ENCODE measurements around the gene PIK3CB. TPM values are rescaled to one million over a fixed set of nuclear protein-coding genes. Genes with fewer than 3 reads are reported as not detected.
A peak's percentile ranks its signal among the peaks of the same experiment; 100 is the strongest.
"Not testable (repeated sequence)": the region's sequence is repeated elsewhere in the genome, so short reads cannot be mapped to it uniquely, and the experiment has no call there.

PIK3CB gene
- total RNA-seq, 1 donor from 2014 or later: 19.3 TPM

DNA sequence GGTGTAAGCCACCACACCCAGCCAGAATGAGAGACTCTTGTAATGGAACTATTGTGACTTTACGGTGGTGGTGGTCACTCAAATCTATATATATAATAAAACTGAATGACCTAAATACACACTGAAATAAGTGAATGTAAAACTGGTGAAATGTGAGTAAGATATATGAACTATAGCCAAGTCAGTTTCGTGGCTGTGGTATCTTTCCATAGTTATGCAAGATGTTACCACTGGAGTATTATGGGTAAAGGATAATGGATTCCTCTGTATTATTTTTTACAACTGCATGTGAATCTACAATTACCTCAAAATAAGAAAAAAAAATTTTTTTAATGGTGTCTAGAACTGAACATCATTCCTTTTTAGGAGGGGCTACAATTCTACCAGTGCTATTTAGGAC lies 21.9 kb downstream of the PIK3CB start:
- Mint-ChIP-seq H3K4me3 (no peak overlapping the region), H3K27ac (no peak overlapping the region), H3K9me3 (no peaks in the 10 kb centered on the region), H3K36me3 (ENCODE audit: low read depth) (peaks cover 7% of the 10 kb centered on the region), H3K4me1 (ENCODE audit: low read depth) (peaks cover 22% of the 10 kb centered on the region), H3K27me3 (ENCODE audit: insufficient read depth) (no peaks in the 10 kb centered on the region)
- intact Hi-C loops (cut with micrococcal nuclease): no loop called here
- DNase-seq (ENCODE audit: low spot score): no peak

DNA sequence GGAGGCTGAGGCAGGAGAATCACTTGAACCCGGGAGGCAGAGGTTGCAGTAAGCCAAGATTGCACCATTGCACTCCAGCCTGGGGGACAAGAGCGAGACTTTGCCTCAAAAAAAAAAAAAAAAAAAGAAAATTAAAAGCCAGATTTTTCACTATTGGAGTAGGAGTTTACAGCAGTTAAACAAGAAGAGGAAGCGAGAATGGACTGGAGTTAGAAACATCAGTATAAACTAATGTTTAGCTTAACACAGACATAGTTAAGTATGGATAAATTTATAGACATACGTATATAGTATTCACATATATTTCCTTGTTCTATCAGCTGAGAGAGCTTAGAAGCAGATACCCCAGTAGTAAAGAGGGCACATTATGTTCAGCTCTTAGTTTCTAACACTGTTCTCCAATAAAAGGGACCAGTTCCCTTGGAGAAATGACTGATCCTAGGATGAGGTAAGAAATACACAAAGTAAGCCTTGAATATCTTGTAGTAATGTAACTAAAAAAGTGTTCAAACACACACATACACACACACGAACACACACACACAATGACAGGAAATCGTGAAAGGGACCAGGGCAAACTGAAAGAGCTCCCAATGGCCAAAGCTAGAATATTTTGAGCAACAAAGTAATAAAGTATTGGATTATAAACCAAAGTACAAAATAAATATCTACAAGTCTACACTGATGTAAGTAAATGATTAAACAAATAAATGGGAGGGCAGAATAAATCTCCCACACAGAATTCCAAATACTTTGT lies 25.1 kb downstream of the PIK3CB start:
- Mint-ChIP-seq H3K36me3 (ENCODE audit: low read depth) (peaks cover 7% of the 10 kb centered on the region), H3K27ac (no peak overlapping the region), H3K27me3 (ENCODE audit: insufficient read depth) (no peaks in the 10 kb centered on the region), H3K4me1 (ENCODE audit: low read depth) (peaks cover 13% of the 10 kb centered on the region), H3K4me3 (no peak overlapping the region), H3K9me3 (no peaks in the 10 kb centered on the region)
- no peak for DNase-seq (ENCODE audit: low spot score)
- intact Hi-C loops (cut with micrococcal nuclease): no loop called here

DNA sequence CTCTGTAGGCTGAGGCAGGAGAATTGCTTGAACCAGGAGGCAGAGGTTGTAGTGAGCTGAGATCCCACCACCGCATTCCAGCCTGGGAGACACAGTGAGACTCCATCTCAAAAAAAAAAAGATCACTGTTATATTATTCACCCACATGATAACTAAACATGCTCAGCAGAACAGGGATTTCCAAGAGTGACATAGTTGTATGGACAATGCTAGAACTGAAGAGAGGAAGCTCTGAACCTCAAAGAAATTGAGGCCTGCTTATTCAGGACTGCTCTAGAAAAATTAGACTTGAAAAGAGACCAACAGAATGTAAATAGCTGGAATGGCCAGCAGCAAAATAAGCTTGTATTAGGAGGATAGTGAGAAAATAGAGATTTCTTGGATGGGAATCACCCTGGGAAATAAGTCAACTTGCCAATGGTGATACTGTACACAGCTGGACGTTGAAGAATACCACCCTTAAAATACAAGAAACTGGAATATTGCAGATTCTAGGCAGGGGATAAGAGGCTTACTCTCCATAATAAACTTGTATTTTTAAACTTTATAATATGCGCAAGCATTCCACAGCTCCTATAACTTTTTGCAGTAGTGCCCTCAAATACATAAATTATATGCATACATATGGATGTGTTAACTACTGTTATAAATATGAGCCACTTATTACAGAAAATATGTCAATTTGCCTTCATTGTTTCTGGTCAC lies 28.2 kb downstream of the PIK3CB start:
- no peaks in the 10 kb centered on the region for H3K36me3 Mint-ChIP-seq (ENCODE audit: low read depth)
- peaks cover 16% of the 10 kb centered on the region for H3K4me1 Mint-ChIP-seq (ENCODE audit: low read depth)
- no peak overlapping the region for H3K4me3 Mint-ChIP-seq
- H3K27ac Mint-ChIP-seq: no peak overlapping the region
- DNase-seq (ENCODE audit: low spot score): no peak
- H3K9me3 Mint-ChIP-seq: no peaks in the 10 kb centered on the region
- no peaks in the 10 kb centered on the region for H3K27me3 Mint-ChIP-seq (ENCODE audit: insufficient read depth)
- intact Hi-C loops (cut with micrococcal nuclease): no loop called here

DNA sequence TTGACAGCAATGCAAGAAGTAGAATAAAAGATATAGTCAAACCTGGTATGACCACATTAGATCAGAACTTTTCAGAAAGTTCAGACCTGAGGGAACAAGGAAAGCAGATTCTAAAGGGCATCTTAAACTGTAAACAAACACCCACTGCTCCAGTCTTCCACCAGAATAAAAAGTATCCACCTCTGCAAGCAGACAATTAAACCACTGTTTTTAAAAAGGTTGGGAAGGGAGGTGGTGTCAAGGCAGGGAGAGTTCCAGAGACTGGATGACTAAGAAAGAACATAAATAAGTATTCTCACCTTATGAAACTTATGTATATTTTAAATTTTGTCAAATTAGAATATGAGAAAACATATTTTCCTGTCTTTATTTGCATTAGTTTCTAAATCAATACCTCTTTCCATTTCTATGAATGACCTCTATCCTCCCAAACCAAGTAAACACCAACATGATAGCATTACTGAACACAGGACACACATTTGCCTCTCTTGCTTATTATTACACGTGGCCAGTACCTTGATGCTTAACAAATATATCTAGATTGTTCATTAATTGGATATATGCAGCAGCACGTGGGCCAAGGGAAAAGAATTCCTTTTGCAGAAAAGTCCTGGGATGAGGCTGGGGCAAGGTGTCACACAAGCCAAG lies 31.6 kb downstream of the PIK3CB start:
- Mint-ChIP-seq H3K9me3 (no peaks in the 10 kb centered on the region), H3K27me3 (ENCODE audit: insufficient read depth) (no peaks in the 10 kb centered on the region), H3K4me3 (no peak overlapping the region), H3K36me3 (ENCODE audit: low read depth) (peaks cover 2% of the 10 kb centered on the region), H3K27ac (no peak overlapping the region), H3K4me1 (ENCODE audit: low read depth) (peaks cover 17% of the 10 kb centered on the region)
- DNase-seq (ENCODE audit: low spot score): no peak
- intact Hi-C loops (cut with micrococcal nuclease): no loop called here

DNA sequence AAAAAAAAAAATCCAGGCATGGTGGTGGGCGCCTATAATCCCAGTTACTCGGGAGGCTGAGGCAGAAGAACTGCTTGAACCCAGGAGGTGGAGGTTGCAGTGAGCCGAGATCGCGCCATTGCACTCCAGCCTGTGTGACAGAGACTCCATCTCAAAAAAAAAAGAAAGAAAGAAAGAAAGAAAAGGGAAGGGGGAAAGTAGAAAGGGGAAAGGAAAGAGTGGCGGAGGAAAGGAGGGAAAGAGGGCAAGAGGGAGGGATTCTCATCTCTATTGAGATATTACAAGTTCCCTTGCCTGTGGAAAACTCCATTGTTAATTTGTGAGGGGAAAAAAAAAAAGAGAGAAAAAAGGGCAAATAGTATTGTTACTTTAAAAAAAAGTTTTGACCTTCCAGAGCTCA lies 32.5 kb downstream of the PIK3CB start:
- intact Hi-C loops (cut with micrococcal nuclease); H3K27ac Mint-ChIP-seq; DNase-seq (ENCODE audit: low spot score); H3K4me3 Mint-ChIP-seq; H3K36me3 Mint-ChIP-seq (ENCODE audit: low read depth); H3K27me3 Mint-ChIP-seq (ENCODE audit: insufficient read depth); H3K9me3 Mint-ChIP-seq: not testable (repeated sequence)
- peaks cover 25% of the 10 kb centered on the region for H3K4me1 Mint-ChIP-seq (ENCODE audit: low read depth)

DNA sequence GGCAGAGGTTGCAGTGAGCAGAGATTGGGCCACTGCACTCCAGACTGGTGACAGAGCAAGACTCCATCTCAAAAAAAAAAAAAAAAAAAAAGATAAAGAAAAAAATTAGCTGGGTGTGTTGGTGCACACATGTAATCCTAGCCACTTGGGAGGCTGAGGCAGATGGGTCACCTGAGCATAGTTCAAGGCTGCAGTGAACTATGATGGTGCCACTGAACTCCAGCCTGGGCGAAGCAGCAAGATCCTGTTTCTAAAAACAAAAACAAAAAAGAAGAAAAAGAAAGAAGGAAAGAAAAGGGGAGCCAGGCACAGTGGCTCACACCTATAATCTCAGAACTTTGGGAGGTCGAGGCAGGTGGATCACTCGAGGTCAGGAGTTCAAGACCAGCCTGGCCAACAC lies 32.9 kb downstream of the PIK3CB start:
- Mint-ChIP-seq H3K9me3 (no peaks in the 10 kb centered on the region), H3K36me3 (ENCODE audit: low read depth) (peaks cover 3% of the 10 kb centered on the region), H3K4me1 (ENCODE audit: low read depth) (peaks cover 27% of the 10 kb centered on the region), H3K4me3 (no peak overlapping the region), H3K27ac (no peak overlapping the region), H3K27me3 (ENCODE audit: insufficient read depth) (no peaks in the 10 kb centered on the region)
- no peak for DNase-seq (ENCODE audit: low spot score)
- intact Hi-C loops (cut with micrococcal nuclease): no loop called here

DNA sequence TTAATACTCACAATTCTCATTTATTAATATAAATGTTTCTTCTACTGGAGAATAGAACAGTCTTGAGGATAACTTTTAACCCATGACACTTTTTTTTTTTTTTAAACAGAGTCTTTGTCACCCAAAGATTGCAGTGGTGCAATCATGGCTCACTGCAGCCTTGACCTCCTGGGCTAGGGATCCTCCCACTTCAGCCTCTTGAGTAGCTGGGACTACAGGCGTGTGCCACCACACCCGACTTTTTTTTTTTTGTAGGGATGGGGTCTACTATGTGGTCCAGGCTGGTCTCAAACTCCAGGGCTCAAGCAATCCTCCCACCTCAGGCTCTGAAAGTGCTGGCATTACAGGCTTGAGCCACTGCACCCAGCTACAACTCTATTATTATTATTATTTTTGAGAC lies 34.5 kb downstream of the PIK3CB start:
- Mint-ChIP-seq H3K36me3 (ENCODE audit: low read depth) (peaks cover 5% of the 10 kb centered on the region), H3K27me3 (ENCODE audit: insufficient read depth) (no peaks in the 10 kb centered on the region), H3K9me3 (no peaks in the 10 kb centered on the region), H3K4me3 (no peak overlapping the region), H3K4me1 (ENCODE audit: low read depth) (peaks cover 30% of the 10 kb centered on the region), H3K27ac (no peak overlapping the region)
- no peak for DNase-seq (ENCODE audit: low spot score)
- intact Hi-C loops (cut with micrococcal nuclease): no loop called here

DNA sequence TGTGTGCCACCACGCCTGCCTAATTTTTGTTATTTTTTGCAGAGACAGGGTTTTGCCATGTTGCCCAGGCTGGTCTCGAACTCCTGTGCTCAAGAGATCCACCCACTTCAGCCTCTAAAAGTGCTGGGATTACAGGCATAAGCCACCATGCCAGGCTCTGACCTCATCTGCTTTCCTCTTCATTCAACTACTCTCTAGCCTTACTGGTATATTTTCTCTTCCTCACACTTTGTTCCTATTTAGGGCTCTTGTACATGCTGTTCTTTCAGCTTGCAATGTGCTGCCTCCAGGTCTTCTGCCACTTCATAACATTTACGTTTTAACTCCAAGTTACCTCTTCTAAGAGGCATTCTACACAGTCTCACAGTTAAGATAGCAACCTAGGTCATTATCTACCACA lies 34.9 kb downstream of the PIK3CB start:
- Mint-ChIP-seq H3K4me1 (ENCODE audit: low read depth) (peaks cover 30% of the 10 kb centered on the region), H3K27me3 (ENCODE audit: insufficient read depth) (no peaks in the 10 kb centered on the region), H3K9me3 (no peaks in the 10 kb centered on the region), H3K4me3 (no peak overlapping the region), H3K27ac (peak overlapping the region; percentile 3), H3K36me3 (ENCODE audit: low read depth) (peaks cover 5% of the 10 kb centered on the region)
- DNase-seq (ENCODE audit: low spot score): no peak
- intact Hi-C loops (cut with micrococcal nuclease): no loop called here

DNA sequence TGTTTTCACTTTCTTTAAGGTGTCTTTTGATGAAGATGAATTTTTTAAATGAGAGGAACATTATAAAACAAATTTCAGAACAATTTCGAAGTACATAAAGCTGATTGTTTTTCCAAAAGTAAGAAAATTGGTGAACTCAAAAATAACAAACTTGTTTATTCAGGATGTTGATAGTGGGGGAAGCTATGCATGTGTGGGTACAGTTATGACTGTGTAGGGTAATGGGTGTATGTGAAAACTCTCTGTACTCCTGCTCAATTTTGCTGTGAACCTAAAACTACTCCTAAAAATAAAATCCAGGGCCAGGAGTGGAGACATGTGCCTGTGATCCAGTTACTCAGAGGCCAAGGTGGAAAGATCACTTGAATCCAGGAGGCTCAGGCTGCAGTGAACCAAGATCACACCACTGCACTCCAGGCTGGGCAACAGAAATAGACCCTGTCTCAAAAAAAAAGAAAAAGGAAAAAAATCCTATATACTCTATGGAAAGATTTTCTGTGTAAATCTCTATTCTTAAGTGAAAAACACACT lies 37.2 kb downstream of the PIK3CB start:
- H3K4me3 Mint-ChIP-seq: no peak overlapping the region
- intact Hi-C loops (cut with micrococcal nuclease): no loop called here
- H3K36me3 Mint-ChIP-seq (ENCODE audit: low read depth): peaks cover 5% of the 10 kb centered on the region
- H3K27ac Mint-ChIP-seq: peak overlapping the region; percentile 37
- H3K4me1 Mint-ChIP-seq (ENCODE audit: low read depth): peaks cover 29% of the 10 kb centered on the region
- no peak for DNase-seq (ENCODE audit: low spot score)
- H3K27me3 Mint-ChIP-seq (ENCODE audit: insufficient read depth): no peaks in the 10 kb centered on the region
- H3K9me3 Mint-ChIP-seq: no peaks in the 10 kb centered on the region

DNA sequence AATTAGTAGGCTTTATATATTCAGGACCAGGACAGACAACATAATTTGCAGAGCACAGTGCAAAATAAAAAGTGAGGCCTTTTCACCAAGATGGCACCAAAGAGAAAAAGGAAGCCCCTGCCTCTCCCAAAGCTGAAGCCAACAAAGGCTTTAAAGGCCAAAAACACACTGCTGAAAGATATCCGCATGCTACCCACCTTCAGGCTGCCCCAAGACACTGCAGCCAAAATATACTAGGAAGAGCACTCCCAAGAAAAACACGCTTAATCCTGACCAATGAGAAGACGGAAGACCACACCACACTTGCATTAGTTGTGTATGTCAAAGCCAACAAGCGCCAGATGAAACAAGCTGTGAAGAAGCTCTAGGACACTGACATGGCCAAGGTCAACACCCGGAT lies 38.0 kb downstream of the PIK3CB start:
- no peak for DNase-seq (ENCODE audit: low spot score)
- no peaks in the 10 kb centered on the region for H3K9me3 Mint-ChIP-seq
- no peak overlapping the region for H3K4me3 Mint-ChIP-seq

DNA sequence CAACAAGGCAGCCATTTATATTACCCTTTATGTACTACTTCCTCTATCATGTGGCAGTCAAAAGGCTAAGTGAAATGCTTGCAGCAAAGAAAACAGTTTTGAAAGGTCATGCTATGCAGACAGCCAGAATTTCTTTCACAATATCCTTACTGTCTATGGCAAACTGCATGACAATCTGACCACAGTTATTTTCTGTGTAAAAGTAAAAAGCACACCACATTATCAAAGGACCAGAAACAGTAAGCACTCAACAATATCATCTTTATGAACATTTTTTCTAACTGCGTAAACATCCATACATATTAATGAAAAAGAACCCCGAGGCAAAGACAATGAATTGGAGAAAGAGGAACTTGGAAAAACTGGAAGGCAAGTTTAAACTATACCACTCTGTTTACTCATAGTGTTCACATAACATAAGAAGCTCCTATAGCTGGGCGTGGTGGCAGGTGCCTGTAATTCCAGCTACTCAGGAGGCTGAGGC lies 47.9 kb downstream of the PIK3CB start:
- DNase-seq (ENCODE audit: low spot score): no peak
- no peak overlapping the region for H3K4me3 Mint-ChIP-seq
- peaks cover 16% of the 10 kb centered on the region for H3K36me3 Mint-ChIP-seq (ENCODE audit: low read depth)
- H3K4me1 Mint-ChIP-seq (ENCODE audit: low read depth): peaks cover 22% of the 10 kb centered on the region
- intact Hi-C loops (cut with micrococcal nuclease): no loop called here
- H3K9me3 Mint-ChIP-seq: no peaks in the 10 kb centered on the region
- H3K27me3 Mint-ChIP-seq (ENCODE audit: insufficient read depth): no peaks in the 10 kb centered on the region
- H3K27ac Mint-ChIP-seq: peak overlapping the region; percentile 9

More for the DNA sequence above, 38.0 kb downstream of the PIK3CB start:
- Mint-ChIP-seq H3K27ac (no peak overlapping the region), H3K4me1 (ENCODE audit: low read depth) (peaks cover 29% of the 10 kb centered on the region), H3K36me3 (ENCODE audit: low read depth) (peaks cover 5% of the 10 kb centered on the region), H3K27me3 (ENCODE audit: insufficient read depth) (no peaks in the 10 kb centered on the region)
- intact Hi-C loops (cut with micrococcal nuclease): no loop called here

DNA sequence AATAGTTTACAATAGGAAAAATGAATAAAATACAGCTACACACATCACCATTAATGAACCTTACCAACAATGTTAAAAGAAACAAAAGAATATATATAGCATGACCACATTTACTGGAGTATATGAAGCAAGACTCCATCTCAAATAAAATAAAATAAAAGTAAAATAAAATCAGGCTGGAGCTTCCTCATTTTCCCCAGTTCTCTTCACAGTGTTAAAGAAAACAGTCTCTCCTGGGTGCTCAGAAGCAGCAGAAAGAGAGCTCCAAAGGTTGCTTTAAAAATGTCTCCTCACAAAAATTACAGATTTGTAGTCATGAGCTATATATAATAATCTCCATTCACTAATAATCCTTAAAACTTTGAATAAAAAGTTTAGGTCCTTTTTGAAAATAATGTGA lies 48.8 kb downstream of the PIK3CB start:
- Mint-ChIP-seq H3K36me3 (ENCODE audit: low read depth) (peaks cover 16% of the 10 kb centered on the region), H3K9me3 (no peaks in the 10 kb centered on the region), H3K27me3 (ENCODE audit: insufficient read depth) (no peaks in the 10 kb centered on the region), H3K4me3 (no peak overlapping the region), H3K27ac (no peak overlapping the region), H3K4me1 (ENCODE audit: low read depth) (peaks cover 17% of the 10 kb centered on the region)
- intact Hi-C loops (cut with micrococcal nuclease): no loop called here
- no peak for DNase-seq (ENCODE audit: low spot score)

DNA sequence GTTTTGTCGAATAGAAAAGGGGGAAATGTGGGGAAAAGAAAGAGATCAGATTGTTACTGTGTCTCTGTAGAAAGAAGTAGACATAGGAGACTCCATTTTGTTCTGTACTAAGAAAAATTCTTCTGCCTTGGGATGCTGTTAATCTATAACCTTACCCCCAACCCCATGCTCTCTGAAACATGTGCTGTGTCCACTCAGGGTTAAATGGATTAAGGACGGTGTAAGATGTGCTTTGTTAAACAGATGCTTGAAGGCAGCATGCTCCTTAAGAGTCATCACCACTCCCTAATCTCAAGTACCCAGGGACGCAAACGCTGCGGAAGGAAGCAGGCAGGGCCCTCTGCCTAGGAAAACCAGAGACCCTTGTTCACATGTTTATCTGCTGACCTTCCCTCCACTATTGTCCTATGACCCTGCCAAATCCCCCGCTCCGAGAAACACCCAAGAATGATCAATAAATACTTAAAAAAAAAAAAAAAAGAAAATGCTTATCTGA lies 49.3 kb downstream of the PIK3CB start:
- H3K27ac Mint-ChIP-seq; H3K27me3 Mint-ChIP-seq (ENCODE audit: insufficient read depth); DNase-seq (ENCODE audit: low spot score); H3K9me3 Mint-ChIP-seq; H3K4me3 Mint-ChIP-seq; intact Hi-C loops (cut with micrococcal nuclease): not testable (repeated sequence)
- peaks cover 15% of the 10 kb centered on the region for H3K36me3 Mint-ChIP-seq (ENCODE audit: low read depth)
- H3K4me1 Mint-ChIP-seq (ENCODE audit: low read depth): peaks cover 20% of the 10 kb centered on the region
